ENCODE data around the gene CCDC85A.

The CCDC85A gene

GRCh38 chr2:56376699-56377665 lies 193.2 kb downstream of the CCDC85A start:
- Histone ChIP-seq H3K9me2 (replicated peaks; ENCODE audit: insufficient read depth, low read length) (no peaks in the 10 kb centered on the region), H3K4me1 (ENCODE audit: low read length) (no peaks in the 10 kb centered on the region), H3K4me3 (ENCODE audit: low read length) (no peak overlapping the region), H3K9me3 (replicated peaks; ENCODE audit: insufficient read depth, low read length) (no peaks in the 10 kb centered on the region), H3K4me2 (ENCODE audit: low read depth, low read length) (no peak overlapping the region), H3F3A (ENCODE audit: insufficient read depth, low read length) (no peaks in the 10 kb centered on the region), H3K27ac (ENCODE audit: low read length) (no peak overlapping the region), H3K9ac (ENCODE audit: low read length) (no peak overlapping the region), H3K36me3 (replicated peaks; ENCODE audit: insufficient read depth, low read length) (no peaks in the 10 kb centered on the region), H4K20me1 (ENCODE audit: insufficient read depth, low read length) (no peaks in the 10 kb centered on the region), H3K27me3 (replicated peaks; ENCODE audit: insufficient read depth, low read length) (no peaks in the 10 kb centered on the region), H3K79me2 (ENCODE audit: low read length) (no peaks in the 10 kb centered on the region), H2AFZ (ENCODE audit: low read length) (no peak overlapping the region)
- no peak for DNase-seq
- no peak for TF ChIP-seq EZH2phosphoT487 (IDR thresholded peaks at IDR 0.05; ENCODE audit: low read length)
- TF ChIP-seq CTCF (IDR thresholded peaks at IDR 0.05; ENCODE audit: low read length): no peak
- no peak for TF ChIP-seq EZH2 (optimal IDR thresholded peaks at IDR 0.05; ENCODE audit: low read depth, low read length)

- TF ChIP-seq EZH2phosphoT487 (IDR thresholded peaks at IDR 0.05; ENCODE audit: low read length) (no peak), EZH2 (optimal IDR thresholded peaks at IDR 0.05; ENCODE audit: low read depth, low read length) (no peak), CTCF (IDR thresholded peaks at IDR 0.05; ENCODE audit: low read length) (no peak)
- Histone ChIP-seq H3K9me2 (replicated peaks; ENCODE audit: insufficient read depth, low read length) (no peaks in the 10 kb centered on the region), H3K4me2 (ENCODE audit: low read depth, low read length) (no peak overlapping the region), H3K9ac (ENCODE audit: low read length) (no peak overlapping the region), H2AFZ (ENCODE audit: low read length) (no peak overlapping the region), H3K79me2 (ENCODE audit: low read length) (no peaks in the 10 kb centered on the region), H3F3A (ENCODE audit: insufficient read depth, low read length) (no peaks in the 10 kb centered on the region), H3K4me3 (ENCODE audit: low read length) (no peak overlapping the region), H4K20me1 (ENCODE audit: insufficient read depth, low read length) (no peaks in the 10 kb centered on the region), H3K9me3 (replicated peaks; ENCODE audit: insufficient read depth, low read length) (no peaks in the 10 kb centered on the region), H3K36me3 (replicated peaks; ENCODE audit: insufficient read depth, low read length) (no peaks in the 10 kb centered on the region), H3K27me3 (replicated peaks; ENCODE audit: insufficient read depth, low read length) (no peaks in the 10 kb centered on the region), H3K27ac (ENCODE audit: low read length) (no peak overlapping the region), H3K4me1 (ENCODE audit: low read length) (no peaks in the 10 kb centered on the region)
- no peak for DNase-seq
These were observed 195.3 kb downstream of the CCDC85A start for GRCh38 chr2:56379066-56379465.

- Histone ChIP-seq H3K36me3 (replicated peaks; ENCODE audit: insufficient read depth, low read length) (no peaks in the 10 kb centered on the region), H3K4me2 (ENCODE audit: low read depth, low read length) (no peak overlapping the region), H3F3A (ENCODE audit: insufficient read depth, low read length) (no peaks in the 10 kb centered on the region), H3K27ac (ENCODE audit: low read length) (no peak overlapping the region), H3K9ac (ENCODE audit: low read length) (no peak overlapping the region), H3K9me3 (replicated peaks; ENCODE audit: insufficient read depth, low read length) (no peaks in the 10 kb centered on the region), H3K9me2 (replicated peaks; ENCODE audit: insufficient read depth, low read length) (no peaks in the 10 kb centered on the region), H3K27me3 (replicated peaks; ENCODE audit: insufficient read depth, low read length) (no peaks in the 10 kb centered on the region), H3K79me2 (ENCODE audit: low read length) (no peaks in the 10 kb centered on the region), H3K4me1 (ENCODE audit: low read length) (no peaks in the 10 kb centered on the region), H2AFZ (ENCODE audit: low read length) (no peak overlapping the region), H4K20me1 (ENCODE audit: insufficient read depth, low read length) (no peaks in the 10 kb centered on the region), H3K4me3 (ENCODE audit: low read length) (no peak overlapping the region)
- TF ChIP-seq CTCF (IDR thresholded peaks at IDR 0.05; ENCODE audit: low read length): no peak
- no peak for TF ChIP-seq EZH2 (optimal IDR thresholded peaks at IDR 0.05; ENCODE audit: low read depth, low read length)
- TF ChIP-seq EZH2phosphoT487 (IDR thresholded peaks at IDR 0.05; ENCODE audit: low read length): no peak
- DNase-seq: no peak
These were observed 197.1 kb downstream of the CCDC85A start for GRCh38 chr2:56380861-56381260.

All from MM.1S (cell line).